DOHH2 (cell line): ENCODE results near the gene DPH7.

Source experiments
- CTCF ChIP-seq: fragments of 200-600 bp; sonication (generic); IDR thresholded peaks from one replicate; pipeline ENCODE4 v1.5.1; 2014; ENCODE audit warnings: antibody characterized with exemption, mild to moderate bottlenecking, low read depth, low read length; ENCODE audit not compliant: poor library complexity, severe bottlenecking
- EZH2phosphoT487 ChIP-seq: fragments of 200-600 bp; sonication (generic); IDR thresholded peaks from 2 replicates; pipeline ENCODE4 v1.6.1; 2017; ENCODE audit warnings: borderline replicate concordance, mild to moderate bottlenecking, antibody characterized with exemption, low read length, moderate library complexity, mixed read lengths

- TF ChIP-seq CTCF (no peak), EZH2phosphoT487 (no peak)
These were observed 25.8 kb upstream of the DPH7 start for GRCh38 chr9:137604345-137605086.
